HG02763 (cell line): Measurements from ENCODE around the gene GARIN1A.

Experiments
- ATAC-seq: cut with Tn5 transposase; IDR thresholded peaks from one replicate; pipeline ENCODE4 v1.9.1; 2021; ENCODE audit warnings: mild to moderate bottlenecking, moderate library complexity; ENCODE audit not compliant: unreplicated experiment

The GARIN1A gene

GRCh38 chr7:128710481-128710880 lies 38.4 kb downstream of the GARIN1A start:
- ATAC-seq = no peak

- no peak for ATAC-seq
These were observed 41.7 kb downstream of the GARIN1A start for GRCh38 chr7:128713794-128714193.

GRCh38 chr7:128714701-128715495 lies 42.8 kb downstream of the GARIN1A start:
- no peak for ATAC-seq

GRCh38 chr7:128718967-128719642 lies 47.0 kb downstream of the GARIN1A start:
- ATAC-seq = no peak

GRCh38 chr7:128721376-128721775 lies 49.3 kb downstream of the GARIN1A start:
- no peak for ATAC-seq
